Stimulated activated CD8-positive, alpha-beta memory T cell treated with anti-CD3 and anti-CD28 coated beads, Interleukin-4, amount 100 ng/mL, for 1 hour (primary cell): Measurements from ENCODE around the gene APBA3.

Source experiments
- DNase-seq, 2 donors: peaks; one replicate each; pipeline ENCODE4 v3.0.0-alpha.2; 2020; ENCODE audit warnings: low read depth in 2 of 2, low spot score in 1 of 2

APBA3 gene

GRCh38 chr19:3721887-3722442 lies 39.5 kb downstream of the APBA3 start:
- no peak for DNase-seq

GRCh38 chr19:3721131-3721886 lies 40.2 kb downstream of the APBA3 start:
- peak; percentile 50 to 71 for DNase-seq

GRCh38 chr19:3720349-3720917 lies 41.1 kb downstream of the APBA3 start:
- no peak for DNase-seq

GRCh38 chr19:3719868-3720267 lies 41.6 kb downstream of the APBA3 start:
- no peak for DNase-seq

GRCh38 chr19:3716147-3716668 lies 45.3 kb downstream of the APBA3 start:
- DNase-seq, result no peak

GRCh38 chr19:3712663-3713611 lies 48.6 kb downstream of the APBA3 start:
- no peak for DNase-seq

- no peak for DNase-seq
These were observed 51.2 kb downstream of the APBA3 start for GRCh38 chr19:3710265-3710812.

- DNase-seq, result no peak
These were observed 53.1 kb downstream of the APBA3 start, which contains the start of gene TJP3 for GRCh38 chr19:3708207-3708931. Gene TJP3, plus strand, starts transcription at chr19:3708384. Its CDS starts 20,049 bp downstream, at chr19:3728433.

GRCh38 chr19:3707868-3708206 lies 53.7 kb downstream of the APBA3 start:
- no peak for DNase-seq

GRCh38 chr19:3701200-3701599 lies 60.3 kb downstream of the APBA3 start:
- no peak for DNase-seq
